Heart left ventricle (tissue), 13 donors: ENCODE measurements around the gene PNCK.

ENCODE experiments used
- POLR2A ChIP-seq, 2 donors: fragments of 450-650 bp; IDR thresholded peaks; one replicate each; pipeline ENCODE4 v1.6.1; 2017; ENCODE audit warnings: antibody characterized with exemption in 2 of 2, mild to moderate bottlenecking in 2 of 2, moderate library complexity in 2 of 2
- TF ChIP-seq, protein P1 (sequence below), 12 donors: fragments of 200-600 bp; sonication (generic) in 4 of 12; IDR thresholded peaks; one replicate each; pipeline versions ENCODE4 v1.5.0 to v1.8.0; 2018 to 2022; ENCODE audit warnings: antibody characterized with exemption in 12 of 12, mild to moderate bottlenecking in 5 of 12
- donor health status: ischemic (EF 13 %, LVEDD 7.1; RV severe dilation, severe dysfunction).
- donor health status: DM: no; HTN: yes; CAD: no.
- donor health status: DM: no; HTN: no; CAD: no.
- donor health status: ischemic (EF 25% LVEDD 6.9; RV normal size, moderate dysfunction).
- donor health status: ischemic (EF 25% LVEDD 5.7; RV mildly dilated, moderate dysfunction).
- donor health status: ischemic (EF 35%, LVEDD 5.7; RV mildly dilated, moderate dysfunction).
- donor health status: nonischemic (EF 11% LVEDD 7.7; RV severe dilation, severe dysfunction).
- donor health status: DM: yes; HTN: yes; CAD: no.
- donor health status: PGD.
- donor health status: ischemic (EF 29% LVEDD 5.4; RV normal size, mild dysfunction).
- donor health status: nonischemic (EF 23%, LVEDD 6.1; RV moderate dilation, normal function).

DNA sequence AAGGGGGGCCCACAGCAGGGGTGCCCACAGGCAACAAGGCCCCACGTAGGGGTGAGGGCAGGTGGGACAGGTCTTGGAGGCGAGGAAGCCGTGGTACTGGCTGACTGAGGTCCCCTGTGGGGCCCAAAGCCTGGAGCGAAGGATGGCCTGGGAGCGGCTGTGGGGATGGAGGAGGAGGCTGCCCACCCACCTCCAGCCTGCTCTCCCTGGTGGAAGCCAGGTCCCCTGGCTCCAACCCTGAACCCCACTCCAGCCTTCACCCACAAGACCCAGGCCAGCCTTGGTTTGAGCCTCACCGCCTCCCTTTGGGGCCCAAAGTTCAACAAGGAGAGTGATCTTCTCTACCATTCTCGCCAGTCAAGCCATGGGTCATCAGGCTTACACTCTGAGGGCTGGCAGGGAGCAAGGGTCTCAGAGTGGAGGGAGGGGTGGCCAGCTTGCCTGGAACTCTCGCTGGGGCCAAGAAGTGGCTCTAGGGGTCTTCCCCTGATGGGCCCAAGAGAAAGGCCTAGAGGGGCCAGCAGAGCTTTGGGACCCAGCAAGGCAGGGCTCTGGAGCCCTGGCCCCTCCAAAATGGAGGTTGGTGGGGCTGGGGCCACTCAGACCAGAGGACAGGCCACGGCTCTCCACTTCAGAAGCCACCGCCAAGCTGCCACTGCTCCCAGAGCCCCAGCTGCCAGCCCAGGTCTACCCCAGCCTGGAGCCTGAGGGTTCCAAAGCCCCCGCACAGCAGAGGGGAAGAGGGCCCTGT, 5.0 kb downstream of the PNCK start:
- TF ChIP-seq, protein P1, sequence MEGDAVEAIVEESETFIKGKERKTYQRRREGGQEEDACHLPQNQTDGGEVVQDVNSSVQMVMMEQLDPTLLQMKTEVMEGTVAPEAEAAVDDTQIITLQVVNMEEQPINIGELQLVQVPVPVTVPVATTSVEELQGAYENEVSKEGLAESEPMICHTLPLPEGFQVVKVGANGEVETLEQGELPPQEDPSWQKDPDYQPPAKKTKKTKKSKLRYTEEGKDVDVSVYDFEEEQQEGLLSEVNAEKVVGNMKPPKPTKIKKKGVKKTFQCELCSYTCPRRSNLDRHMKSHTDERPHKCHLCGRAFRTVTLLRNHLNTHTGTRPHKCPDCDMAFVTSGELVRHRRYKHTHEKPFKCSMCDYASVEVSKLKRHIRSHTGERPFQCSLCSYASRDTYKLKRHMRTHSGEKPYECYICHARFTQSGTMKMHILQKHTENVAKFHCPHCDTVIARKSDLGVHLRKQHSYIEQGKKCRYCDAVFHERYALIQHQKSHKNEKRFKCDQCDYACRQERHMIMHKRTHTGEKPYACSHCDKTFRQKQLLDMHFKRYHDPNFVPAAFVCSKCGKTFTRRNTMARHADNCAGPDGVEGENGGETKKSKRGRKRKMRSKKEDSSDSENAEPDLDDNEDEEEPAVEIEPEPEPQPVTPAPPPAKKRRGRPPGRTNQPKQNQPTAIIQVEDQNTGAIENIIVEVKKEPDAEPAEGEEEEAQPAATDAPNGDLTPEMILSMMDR (IDR thresholded peaks at IDR 0.05), result no peak
- TF ChIP-seq POLR2A (IDR thresholded peaks at IDR 0.05), result no peak
